ENCODE measurements around the gene BIRC6. TPM values are rescaled to one million over a fixed set of nuclear protein-coding genes. Genes with fewer than 3 reads are reported as not detected.

The BIRC6 gene
- polyA plus RNA-seq, 1 donor (not counting 4 experiments of a cell fraction or from before 2014, with no cell fraction given): 57.0 TPM

- no peak for DNase-seq (ENCODE audit: low read depth, low spot score)
- H3K27ac ChIP-seq (ENCODE audit: control insufficient read depth, insufficient read depth, low read length): no peak overlapping the region
- dilution Hi-C loops (cut with MboI; ENCODE audit: extremely low pct_ligation_motif_present, low sequenced_read_pairs): no loop called here
- TF ChIP-seq CTCF (optimal IDR thresholded peaks at IDR 0.05 in 1 of 3, IDR thresholded peaks at IDR 0.05 in 1 of 3, conservative IDR thresholded peaks at IDR 0.05 in 1 of 3; ENCODE audit: extremely low read depth in 1 of 3, insufficient read depth in 2 of 3, low read length in 3 of 3) (no peak), EZH2 (IDR thresholded peaks at IDR 0.05; ENCODE audit: low read length) (no peak)
- H3K9me1 ChIP-seq (ENCODE audit: control insufficient read depth, extremely low read depth, insufficient read depth, low read length): no peaks in the 10 kb centered on the region
- FAIRE-seq: no peak
- no peak overlapping the region for H3K4me3 ChIP-seq (ENCODE audit: control insufficient read depth in 2 of 3, extremely low read depth in 1 of 3, insufficient read depth in 2 of 3, low read depth in 1 of 3, low read length in 3 of 3)
- no peaks in the 10 kb centered on the region for H3K79me2 ChIP-seq (ENCODE audit: control insufficient read depth, insufficient read depth, low read length)
- no peaks in the 10 kb centered on the region for H3K9me3 ChIP-seq (ENCODE audit: control insufficient read depth, low read depth, low read length)
- no peak overlapping the region for H2AFZ ChIP-seq (ENCODE audit: control insufficient read depth, low read length)
- H3K4me2 ChIP-seq (ENCODE audit: control insufficient read depth, extremely low read depth, insufficient read depth, low read depth, low read length): no peak overlapping the region
- no peaks in the 10 kb centered on the region for H4K20me1 ChIP-seq (ENCODE audit: control insufficient read depth, extremely low read depth, insufficient read depth, low read length)
- peaks cover 12 to 19% of the 10 kb centered on the region in 2 experiments for H3K36me3 ChIP-seq (ENCODE audit: control insufficient read depth in 2 of 2, extremely low read depth in 1 of 2, insufficient read depth in 2 of 2, low read length in 2 of 2)
- no peaks in the 10 kb centered on the region for H3K27me3 ChIP-seq (ENCODE audit: control insufficient read depth, extremely low read depth, insufficient read depth, low read length)
- H3K9ac ChIP-seq (ENCODE audit: control insufficient read depth, extremely low read depth, insufficient read depth, low read length): no peak overlapping the region
- no peaks in the 10 kb centered on the region for H3K4me1 ChIP-seq (ENCODE audit: control insufficient read depth, extremely low read depth, insufficient read depth, low read length)
Measured at GRCh38 chr2:32472605-32473004, 115.8 kb downstream of the BIRC6 start.

- Histone ChIP-seq H3K9me1 (ENCODE audit: control insufficient read depth, extremely low read depth, insufficient read depth, low read length) (no peaks in the 10 kb centered on the region), H3K4me3 (ENCODE audit: control insufficient read depth in 2 of 3, extremely low read depth in 1 of 3, insufficient read depth in 2 of 3, low read depth in 1 of 3, low read length in 3 of 3) (no peak overlapping the region), H3K36me3 (ENCODE audit: control insufficient read depth in 2 of 2, extremely low read depth in 1 of 2, insufficient read depth in 2 of 2, low read length in 2 of 2) (peaks cover 6 to 15% of the 10 kb centered on the region in 2 experiments), H3K9me3 (ENCODE audit: control insufficient read depth, low read depth, low read length) (no peaks in the 10 kb centered on the region), H3K4me1 (ENCODE audit: control insufficient read depth, extremely low read depth, insufficient read depth, low read length) (no peaks in the 10 kb centered on the region), H2AFZ (ENCODE audit: control insufficient read depth, low read length) (no peak overlapping the region), H3K27me3 (ENCODE audit: control insufficient read depth, extremely low read depth, insufficient read depth, low read length) (no peaks in the 10 kb centered on the region), H4K20me1 (ENCODE audit: control insufficient read depth, extremely low read depth, insufficient read depth, low read length) (no peaks in the 10 kb centered on the region), H3K27ac (ENCODE audit: control insufficient read depth, insufficient read depth, low read length) (no peak overlapping the region), H3K4me2 (ENCODE audit: control insufficient read depth, extremely low read depth, insufficient read depth, low read depth, low read length) (no peak overlapping the region), H3K9ac (ENCODE audit: control insufficient read depth, extremely low read depth, insufficient read depth, low read length) (no peak overlapping the region), H3K79me2 (ENCODE audit: control insufficient read depth, insufficient read depth, low read length) (no peaks in the 10 kb centered on the region)
- DNase-seq (ENCODE audit: low read depth, low spot score) (no peak), FAIRE-seq (no peak)
- dilution Hi-C loops (cut with MboI; ENCODE audit: extremely low pct_ligation_motif_present, low sequenced_read_pairs): no loop called here
- TF ChIP-seq EZH2 (IDR thresholded peaks at IDR 0.05; ENCODE audit: low read length) (no peak), CTCF (optimal IDR thresholded peaks at IDR 0.05 in 1 of 3, IDR thresholded peaks at IDR 0.05 in 1 of 3, conservative IDR thresholded peaks at IDR 0.05 in 1 of 3; ENCODE audit: extremely low read depth in 1 of 3, insufficient read depth in 2 of 3, low read length in 3 of 3) (no peak)
Measured at GRCh38 chr2:32474381-32474780, 117.6 kb downstream of the BIRC6 start.
